Karpas-422 (cell line): ENCODE results near the gene NXPH1. TPM values are rescaled to one million over a fixed set of nuclear protein-coding genes. Genes with fewer than 3 reads are reported as not detected.

Experiments used
- total RNA-seq: library from RNA; depleted of rRNA; stranded (reverse); fragments of >200 nt; shearing (Covaris generic); gene quantifications from 2 replicates; pipeline ENCODE4 v1.2.3, GENCODE V29; 2014; ENCODE audit warnings: low replicate concordance; rRNA removed

The NXPH1 gene
- total RNA-seq, 1 experiment from 2014 or later, result not detected

Other genes with a start within 250 kb of the NXPH1 start
- 0.19 TPM in 1 of 2 replicates, not detected in the other for gene ICA1, start 171.4 kb upstream of the NXPH1 start, total RNA-seq